HG03159 (cell line): ENCODE measurements around the gene SPATA46.
"Not testable (repeated sequence)": the region's sequence is repeated elsewhere in the genome, so short reads cannot be mapped to it uniquely, and the experiment has no call there.

Experiments
- ATAC-seq: cut with Tn5 transposase; IDR thresholded peaks from one replicate; pipeline ENCODE4 v1.9.1; 2021; ENCODE audit warnings: mild to moderate bottlenecking, moderate library complexity; ENCODE audit not compliant: unreplicated experiment

SPATA46 gene

DNA sequence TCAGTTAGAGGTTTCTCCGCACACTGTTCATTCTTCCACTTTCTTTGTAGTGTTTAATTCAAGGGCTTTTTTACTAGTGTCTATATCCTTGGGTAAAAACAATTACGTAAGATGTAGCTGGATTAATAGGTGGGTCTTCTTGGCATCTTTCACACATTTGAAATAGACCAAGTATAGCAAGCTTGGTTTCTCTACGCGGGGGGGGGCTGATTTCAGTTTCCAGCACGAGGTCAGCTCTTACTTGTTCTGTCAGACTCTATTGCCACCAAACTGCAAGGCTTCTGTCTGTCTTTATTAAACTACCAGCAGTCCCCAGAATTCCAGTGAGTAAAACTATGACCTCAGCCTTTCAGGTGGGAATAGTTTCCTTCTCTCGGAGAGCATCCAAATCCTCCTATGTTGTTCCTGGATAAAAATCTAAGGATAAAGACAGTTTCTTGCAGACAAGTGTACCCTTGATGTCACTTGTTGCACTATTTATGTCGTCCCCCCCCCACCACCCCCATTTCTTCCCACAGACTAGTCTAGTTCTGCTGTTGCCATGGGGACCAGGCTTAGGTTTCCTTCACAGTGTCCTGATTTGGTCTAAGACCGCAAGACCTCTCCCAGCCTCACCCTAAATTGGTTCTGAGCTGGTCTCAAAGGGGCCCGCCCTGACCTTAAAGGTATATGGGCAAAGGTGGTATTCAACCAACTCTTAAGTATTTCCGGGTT lies 17.0 kb downstream of the SPATA46 start:
- no peak for ATAC-seq

DNA sequence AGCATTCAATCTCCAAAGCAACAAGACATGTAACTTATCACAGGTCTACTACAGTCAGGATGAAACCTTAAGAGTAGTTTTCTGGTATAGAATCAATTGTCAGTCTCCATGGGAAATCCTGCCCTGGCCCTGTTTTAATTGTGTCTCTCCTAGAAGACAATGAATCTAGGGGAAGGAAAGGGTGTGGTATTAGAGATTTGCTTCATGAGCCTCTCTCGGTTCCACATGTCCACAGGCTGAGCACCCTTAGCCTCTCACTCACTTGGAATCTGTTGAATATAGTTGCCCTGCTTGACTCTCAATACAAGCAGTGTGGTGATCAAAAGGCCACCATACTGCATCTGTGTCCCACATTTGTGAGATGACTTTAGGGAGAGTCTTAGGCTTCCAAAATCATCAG lies 17.7 kb downstream of the SPATA46 start:
- ATAC-seq = no peak

DNA sequence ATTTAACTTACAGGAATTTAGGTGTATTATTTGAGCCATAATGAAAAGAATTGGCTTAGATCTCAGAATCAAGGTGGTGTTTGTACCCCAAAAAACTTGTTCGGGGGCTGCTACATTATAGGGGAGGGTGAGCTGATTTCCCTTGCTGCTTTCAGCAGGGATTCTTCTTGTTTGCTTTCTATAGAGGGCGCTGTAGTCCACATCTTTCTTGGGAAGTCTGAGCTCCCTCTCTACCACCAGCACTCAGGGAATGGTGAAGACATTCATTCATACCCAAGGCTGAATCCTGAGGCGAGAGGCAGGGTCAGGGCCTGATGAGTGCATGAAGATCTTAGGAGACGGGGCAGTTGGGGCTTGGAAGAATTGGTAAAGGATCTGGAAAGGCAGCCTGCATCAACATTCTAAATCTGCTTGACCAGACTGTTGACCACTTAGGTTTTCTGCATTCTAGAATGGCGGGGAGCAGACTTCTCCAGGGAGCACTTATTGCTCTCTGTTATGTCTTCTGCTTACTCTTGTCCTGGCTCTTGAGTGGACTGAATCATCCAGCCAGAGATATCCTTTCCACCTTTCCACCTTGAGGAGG lies 18.9 kb downstream of the SPATA46 start:
- ATAC-seq = no peak

DNA sequence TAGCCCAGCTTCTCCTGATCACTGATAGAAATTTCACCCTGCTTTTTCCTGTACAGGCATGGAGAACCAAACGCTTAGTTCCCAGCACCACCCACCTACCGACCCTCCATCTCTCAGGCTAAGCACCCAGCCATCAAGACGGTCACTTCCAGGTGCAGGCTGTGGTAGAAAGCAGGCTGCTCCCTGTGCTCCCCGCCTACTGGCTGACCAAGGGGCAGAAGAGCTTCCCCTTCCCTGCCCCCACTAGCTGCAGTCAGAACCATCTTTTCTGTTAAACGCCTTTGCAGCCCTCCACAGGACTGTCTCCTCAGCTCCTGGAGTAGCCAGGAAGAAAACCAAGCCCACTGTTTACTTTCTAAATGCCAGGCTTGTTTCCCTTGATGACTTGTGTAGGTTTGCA lies 23.0 kb downstream of the SPATA46 start:
- ATAC-seq = no peak

DNA sequence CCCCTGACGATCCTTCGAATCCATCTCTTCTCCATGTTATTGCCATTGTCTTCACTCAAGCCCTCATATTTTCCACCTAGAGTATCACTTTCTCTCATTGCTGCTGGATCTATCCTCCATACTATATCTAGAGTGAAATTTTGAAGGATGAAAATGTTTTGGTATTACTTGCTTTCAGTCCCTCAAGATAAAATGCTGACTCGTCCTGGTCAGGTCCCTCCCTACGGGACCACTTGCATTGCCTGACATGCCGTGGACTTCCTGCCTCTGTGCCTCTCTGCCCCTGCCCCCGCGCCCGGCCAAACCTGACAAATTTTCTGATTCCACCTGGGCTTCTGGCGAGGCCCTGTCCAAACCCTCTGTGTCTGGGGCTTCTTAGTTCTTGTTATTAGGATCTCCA lies 23.6 kb downstream of the SPATA46 start:
- no peak for ATAC-seq

DNA sequence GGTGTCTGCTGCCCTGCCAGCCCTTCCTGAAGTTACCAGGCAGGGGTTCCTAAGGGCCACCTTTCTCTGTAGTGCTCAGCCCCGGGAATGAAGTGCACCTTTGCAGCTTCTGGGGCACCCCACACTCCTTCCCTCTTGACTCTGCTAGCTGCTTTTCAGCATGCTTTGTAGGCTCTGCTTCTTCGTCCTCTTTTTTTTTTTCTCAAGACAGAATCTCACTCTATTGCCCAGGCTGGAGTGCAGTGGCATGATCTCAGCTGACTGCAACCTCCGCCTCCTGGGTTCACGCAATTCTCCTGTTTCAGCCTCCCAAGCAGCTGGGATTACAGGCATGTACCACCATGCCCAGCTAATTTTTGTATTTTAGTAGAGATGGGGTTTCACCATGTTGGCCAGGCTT lies 24.8 kb downstream of the SPATA46 start:
- ATAC-seq = not testable (repeated sequence)

DNA sequence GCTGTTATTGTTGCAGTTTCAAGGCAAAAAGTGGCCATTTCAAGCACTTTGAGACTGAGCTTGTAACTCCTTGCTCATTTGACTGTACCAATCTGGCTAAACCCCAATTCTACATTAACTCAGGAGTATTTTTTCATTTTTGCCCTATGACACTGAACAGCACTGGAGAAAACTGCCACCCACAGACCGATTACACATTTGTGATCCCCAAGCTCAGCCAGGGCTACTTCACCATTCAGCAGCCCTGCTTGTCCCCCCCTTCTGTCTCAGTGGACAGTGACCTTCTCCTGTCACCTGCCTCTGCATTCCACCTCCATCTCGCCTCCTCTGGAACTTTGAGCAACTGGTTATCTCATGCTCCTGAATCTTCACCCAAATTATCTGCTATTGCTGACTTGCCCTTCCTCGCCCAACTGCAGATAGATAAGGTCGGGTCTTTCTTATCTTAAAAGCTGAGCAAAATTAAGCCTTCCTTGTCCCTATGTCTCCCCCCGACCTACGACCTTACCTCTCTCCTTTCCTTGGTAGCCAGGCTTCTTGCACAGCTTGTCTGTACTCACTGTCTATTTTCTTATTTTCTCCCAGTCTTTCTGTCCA lies 25.3 kb downstream of the SPATA46 start:
- no peak for ATAC-seq

DNA sequence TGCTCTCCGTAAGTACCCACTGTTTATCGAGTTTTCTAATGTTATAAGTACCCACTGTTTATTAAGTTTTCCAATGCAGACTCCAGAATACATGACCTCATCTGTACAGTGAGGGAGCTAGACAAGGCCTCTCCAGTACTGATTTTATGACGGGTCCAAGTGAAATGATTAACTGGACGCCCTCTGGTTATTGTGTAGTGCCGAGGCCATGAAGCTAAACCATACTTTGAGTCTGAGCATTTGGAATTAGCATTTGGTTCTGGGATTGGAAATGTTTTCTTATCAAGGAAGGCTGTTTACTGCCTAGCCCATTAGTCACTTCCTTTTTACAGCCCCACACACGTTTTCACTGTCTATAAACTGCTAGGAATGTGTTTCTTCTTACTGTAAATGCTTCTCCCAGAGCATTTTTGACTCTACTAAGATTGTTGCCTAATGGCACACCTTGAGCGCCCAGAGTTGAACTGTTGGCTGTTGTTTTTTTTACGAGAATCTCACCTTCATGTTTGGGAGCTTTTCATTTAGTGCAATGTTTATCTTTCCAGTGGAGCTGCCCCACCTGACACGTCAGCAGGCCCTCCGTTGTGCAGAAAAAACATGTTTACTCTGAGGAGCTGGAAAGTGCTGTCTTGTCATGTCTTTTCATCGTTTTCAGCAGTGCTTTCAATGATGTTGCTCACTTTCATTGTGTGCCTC lies 26.9 kb downstream of the SPATA46 start:
- no peak for ATAC-seq

DNA sequence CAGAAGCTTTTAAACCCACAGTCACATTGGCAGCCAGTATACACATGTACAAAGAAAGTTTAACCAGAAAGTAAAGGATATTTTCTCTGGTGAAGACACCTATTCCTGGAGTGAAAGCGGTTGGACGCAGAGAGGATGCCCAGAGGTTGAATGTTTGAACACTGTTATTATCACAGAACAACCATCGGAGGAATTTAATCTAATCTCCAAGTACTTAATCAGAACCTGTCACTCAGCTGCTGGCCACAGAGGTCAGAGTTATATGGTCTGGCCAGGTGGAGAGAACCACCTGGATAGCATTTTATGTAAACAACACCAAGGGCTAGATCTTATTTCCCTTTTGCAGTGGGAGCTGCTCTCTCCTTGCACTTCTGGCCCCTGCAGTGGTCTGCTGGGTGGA lies 29.4 kb downstream of the SPATA46 start:
- no peak for ATAC-seq

DNA sequence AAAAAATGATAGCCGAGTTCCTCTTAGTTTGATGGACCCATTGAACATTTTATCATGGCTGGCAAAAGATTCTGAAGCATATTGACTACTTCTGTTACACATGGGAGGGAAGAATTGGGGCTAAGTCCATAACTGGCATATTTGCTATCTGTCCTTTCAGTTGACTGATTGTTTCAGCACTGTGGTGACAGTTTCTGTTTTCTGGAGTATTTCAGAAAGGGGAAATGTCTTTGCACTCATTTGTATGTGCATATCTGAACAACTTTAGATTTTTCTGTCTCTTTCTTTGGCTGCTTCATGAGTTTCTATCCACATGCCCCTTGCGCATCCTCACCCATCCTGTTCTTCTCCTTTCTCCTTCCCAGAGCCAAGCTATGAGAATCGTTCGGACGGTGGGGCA lies 33.2 kb downstream of the SPATA46 start:
- ATAC-seq = no peak

DNA sequence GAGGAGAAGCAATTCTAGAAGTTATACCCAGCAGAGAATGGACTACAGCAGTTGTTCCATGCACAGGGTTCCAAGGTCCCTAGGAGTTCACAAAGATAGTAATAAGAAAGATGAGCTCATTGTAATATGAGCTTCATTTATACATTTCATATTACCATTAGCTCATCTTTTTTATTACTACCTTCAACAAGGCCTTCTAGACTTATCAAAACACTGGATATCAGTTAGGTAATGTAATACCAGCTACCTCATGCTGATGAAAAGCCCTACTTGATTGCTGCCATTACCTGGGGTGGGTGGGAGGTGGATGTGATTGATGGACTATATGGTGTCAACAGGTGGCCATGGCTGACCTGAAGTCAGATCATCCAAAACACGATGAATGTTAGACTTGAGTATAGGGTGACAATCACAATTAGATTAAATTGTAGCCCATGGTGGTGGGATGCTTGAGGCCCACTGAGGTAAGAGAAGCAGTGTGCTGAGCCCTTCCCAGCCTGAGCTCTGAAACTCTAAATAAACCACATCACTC lies 34.1 kb downstream of the SPATA46 start:
- no peak for ATAC-seq

DNA sequence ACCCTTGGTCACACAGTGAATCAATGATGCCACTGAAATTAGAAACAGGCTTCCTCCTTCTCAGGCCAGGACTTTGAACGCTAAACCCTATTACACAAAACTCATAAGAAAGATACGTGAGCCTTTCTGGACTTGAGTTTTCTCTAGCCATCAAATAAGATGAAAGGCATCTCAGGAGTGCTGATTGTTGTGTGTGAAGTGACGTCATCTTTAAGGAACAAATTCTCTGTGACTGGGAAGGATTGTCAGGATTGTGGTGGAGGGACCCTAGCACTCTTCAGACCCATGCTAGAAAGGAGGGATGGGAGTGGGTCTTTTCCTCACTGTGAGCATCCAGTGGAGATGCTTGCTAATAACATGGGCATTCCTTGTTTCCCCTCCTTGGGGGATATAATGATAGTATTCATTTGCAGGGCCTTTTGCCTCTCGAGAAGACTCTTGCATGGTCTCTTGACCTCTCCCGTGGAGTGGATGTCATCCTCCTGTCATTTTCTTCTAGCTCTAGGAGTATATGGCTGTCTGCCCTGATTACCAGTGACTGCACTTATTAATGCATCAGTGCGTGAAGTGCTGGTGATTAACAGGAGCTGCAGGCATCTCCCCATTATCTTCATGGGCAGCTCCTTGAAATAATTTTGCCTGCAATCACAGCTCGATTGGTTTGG lies 39.9 kb downstream of the SPATA46 start:
- ATAC-seq = no peak

DNA sequence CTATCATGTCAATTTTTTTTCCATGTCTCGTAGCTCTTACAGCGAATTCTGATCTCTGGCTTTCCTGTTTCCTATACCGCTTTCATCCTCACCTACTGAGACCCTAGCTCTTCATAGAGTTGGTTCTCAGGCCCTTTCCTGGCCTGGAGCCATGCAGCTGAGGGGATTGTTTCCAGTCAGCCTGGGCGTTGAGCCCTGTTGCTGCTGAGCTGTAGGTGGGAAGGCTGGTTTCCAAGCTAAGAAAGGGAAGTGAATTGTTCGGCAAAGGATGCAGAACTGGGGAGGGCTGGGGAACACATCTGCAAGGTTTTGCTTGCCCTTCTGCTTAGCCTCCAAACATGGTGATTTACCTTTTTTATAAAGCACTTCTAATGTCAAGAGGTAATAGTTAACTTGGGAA lies 41.5 kb downstream of the SPATA46 start:
- ATAC-seq = no peak

DNA sequence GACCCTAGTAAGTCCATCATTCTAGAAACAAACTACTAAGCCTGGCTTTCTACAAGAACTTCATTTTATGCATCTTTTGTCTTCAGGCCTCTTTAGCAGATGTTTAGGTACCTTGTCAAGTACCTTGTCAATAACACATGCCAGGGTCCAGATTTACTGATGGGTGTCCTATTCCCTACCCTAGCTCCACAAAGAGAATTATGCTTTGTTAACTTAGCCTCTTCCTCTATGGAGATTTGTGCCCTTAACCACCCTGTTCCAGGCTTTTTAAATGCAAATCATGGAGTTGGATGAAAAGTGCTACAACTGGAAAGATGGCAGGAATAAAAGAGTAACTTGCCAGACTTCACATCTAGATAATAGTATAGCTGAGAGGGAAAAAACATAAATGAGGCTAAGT lies 42.7 kb downstream of the SPATA46 start:
- ATAC-seq = no peak

DNA sequence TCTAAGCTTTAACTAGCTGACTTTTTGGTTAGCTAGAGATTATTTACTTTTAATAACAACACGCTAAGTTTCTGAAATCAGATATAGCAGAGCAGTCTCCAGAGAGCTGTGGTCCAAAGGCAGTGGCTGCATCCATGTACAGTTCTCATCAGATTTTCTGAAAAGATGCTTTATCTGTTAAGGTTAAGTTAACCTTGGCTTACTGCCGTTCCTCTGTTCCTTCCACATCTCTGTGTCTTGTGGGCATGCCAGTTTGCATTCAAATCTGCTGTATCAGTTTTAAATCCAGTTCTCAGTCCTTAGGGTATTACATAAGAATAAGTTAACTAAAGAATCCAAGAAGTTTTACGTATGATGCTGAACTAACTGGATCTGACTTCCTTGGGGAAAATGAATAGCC lies 46.8 kb downstream of the SPATA46 start:
- ATAC-seq = no peak

DNA sequence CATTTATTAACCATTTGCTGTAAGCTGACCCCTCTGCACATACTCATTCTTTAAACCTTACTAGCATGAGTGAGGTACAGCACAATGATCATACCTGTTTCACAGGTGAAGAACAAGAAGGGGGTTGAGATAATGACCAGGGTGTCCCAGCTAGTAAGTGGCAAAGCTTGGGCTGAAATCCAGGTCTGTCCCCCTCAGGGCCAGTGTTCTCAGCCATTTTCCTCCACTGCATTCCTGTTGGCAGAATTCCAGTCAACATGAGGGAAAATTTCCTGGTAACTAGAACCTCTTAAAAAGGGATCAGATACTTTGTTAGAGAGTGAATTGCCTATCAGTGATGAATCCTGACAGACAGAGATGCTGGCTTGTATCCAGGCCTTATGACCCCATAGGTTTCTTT lies 48.1 kb downstream of the SPATA46 start:
- no peak for ATAC-seq

DNA sequence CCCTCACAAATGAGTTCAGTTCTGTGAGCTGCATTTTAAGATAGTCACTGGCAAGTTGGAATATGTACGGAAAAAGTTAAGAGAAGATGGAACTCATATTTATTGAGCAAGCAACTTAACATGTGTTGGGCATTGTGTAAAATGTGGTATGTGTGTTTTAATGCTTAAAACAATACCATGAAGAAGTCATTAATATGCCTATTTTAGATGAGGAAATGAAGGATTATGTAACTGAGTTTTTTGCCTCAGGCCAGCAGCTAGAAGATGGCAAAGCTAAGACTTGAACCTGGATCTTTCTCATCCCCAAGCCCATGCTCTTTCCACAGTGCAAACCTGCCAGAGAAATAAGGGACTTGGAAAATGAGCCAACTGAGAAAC lies 48.9 kb downstream of the SPATA46 start:
- ATAC-seq = no peak

DNA sequence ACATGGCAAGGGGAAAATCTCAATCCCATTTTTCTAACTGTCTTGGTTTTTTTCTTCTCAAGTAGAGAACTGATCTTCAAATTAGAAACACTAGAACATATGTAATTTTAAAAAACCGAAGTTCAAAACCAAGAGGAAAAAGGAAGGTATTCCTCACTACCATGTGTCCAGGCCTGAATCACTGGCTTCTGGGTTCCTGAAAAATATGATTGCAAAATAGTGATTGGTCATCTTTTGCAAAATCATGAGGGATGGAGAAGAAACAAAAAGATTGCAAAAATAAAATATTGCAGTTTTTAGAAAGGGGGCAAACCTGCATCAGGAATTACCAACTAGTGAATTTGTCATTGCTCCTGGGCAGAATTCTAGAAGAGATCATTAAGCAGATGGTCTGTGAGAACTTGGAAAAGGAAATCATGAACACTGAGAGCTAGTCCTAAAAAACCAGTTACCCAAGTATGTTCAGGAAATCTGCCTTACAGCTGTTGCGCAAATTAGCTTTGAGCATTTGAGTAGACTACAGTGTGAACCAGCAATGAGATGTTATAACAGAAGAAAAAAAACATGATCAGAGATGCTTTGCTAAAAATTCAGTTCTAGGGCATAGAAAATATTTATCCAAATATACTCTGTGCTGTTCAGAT lies 49.4 kb downstream of the SPATA46 start:
- ATAC-seq = no peak

DNA sequence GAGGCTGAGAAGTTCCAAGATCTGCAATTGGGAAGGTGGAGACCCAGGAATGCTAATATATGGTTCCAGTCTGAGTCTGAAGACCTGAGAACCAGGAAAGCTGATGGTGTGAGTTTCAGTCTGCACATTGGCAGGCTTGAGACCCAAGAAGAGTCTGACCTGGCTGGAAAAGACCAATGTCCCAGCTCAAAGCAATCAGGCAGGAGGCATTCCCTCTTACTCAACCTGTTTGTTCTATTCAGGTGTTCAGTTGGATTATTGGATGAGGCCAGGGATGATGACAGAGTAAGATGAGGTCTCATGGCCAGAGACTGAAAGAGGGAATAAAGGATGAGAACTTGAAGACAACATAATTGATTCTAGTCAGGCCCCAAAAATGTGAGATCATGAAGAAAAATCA lies 50.1 kb downstream of the SPATA46 start:
- no peak for ATAC-seq

DNA sequence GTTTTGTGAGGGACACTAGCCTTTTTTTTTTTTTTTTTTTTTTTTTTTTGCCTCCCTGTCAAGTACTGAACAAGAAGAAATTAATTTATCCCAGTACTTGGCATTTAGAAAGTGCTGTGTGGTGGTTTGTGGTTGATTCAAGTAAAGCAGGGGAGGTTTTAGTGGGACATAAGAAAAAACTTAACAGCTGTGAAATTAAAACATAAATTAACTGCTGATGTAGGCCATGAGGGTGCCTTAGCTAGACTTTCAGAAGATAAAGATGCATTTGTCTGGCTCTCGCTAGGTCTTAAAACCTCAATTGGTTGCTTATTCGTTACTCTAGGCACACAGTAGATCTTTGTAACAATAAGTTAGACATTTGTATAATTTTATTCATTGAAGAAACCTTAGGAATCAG lies 52.3 kb downstream of the SPATA46 start:
- no peak for ATAC-seq
